IMR-90 (cell line): ENCODE results near the gene CLASP1. TPM values are rescaled to one million over a fixed set of nuclear protein-coding genes. Genes with fewer than 3 reads are reported as not detected.

ENCODE experiments used
- ATAC-seq: fragments of 200-7000 bp; cut with Tn5 transposase; 2 replicates; pipeline ENCODE4 v1.9.1; 2020; ENCODE audit warnings: low read depth, mild to moderate bottlenecking, moderate library complexity
- BruUV-seq: library from RNA; stranded (reverse); fragments of 400-500 nt; replicated peaks from 2 replicates; lab custom pipeline; 2021; lab: Mats Ljungman, UMichigan
- CTCF ChIA-PET: fragments of 300-600 bp; formaldehyde crosslinking; extraction: SDS; loops from one replicate; lab custom pipeline; 2021; ENCODE audit warnings: antibody characterized with exemption; lab: Yijun Ruan, JAX
- POLR2A ChIA-PET: fragments of 300-600 bp; sonication (Branson Sonifier 250); formaldehyde crosslinking; loops from one replicate; lab custom pipeline; 2022; ENCODE audit warnings: antibody characterized with exemption; ENCODE audit not compliant: unreplicated experiment; lab: Charles Lee
- DNase-seq: peaks from one replicate; pipeline ENCODE4 v3.0.0; 2013
- H2AFZ ChIP-seq: replicated peaks from 2 replicates; pipeline ENCODE3; 2013; ENCODE audit warnings: low read length, mild to moderate bottlenecking; ENCODE audit not compliant: poor library complexity
- H2AK5ac ChIP-seq: 2 replicates; pipeline ENCODE4 v1.6.1; 2013; ENCODE audit warnings: low read depth, low read length, inconsistent platforms
- H2AK9ac ChIP-seq: replicated peaks from 2 replicates; pipeline ENCODE3; 2013; ENCODE audit warnings: mild to moderate bottlenecking, low read depth, low read length, moderate library complexity; ENCODE audit not compliant: poor library complexity
- H2BK120ac ChIP-seq: 2 replicates; pipeline ENCODE4 v1.6.1; 2013; ENCODE audit warnings: low read depth, low read length, inconsistent platforms
- H2BK15ac ChIP-seq: 3 replicates; pipeline ENCODE4 v1.6.1; 2013; ENCODE audit warnings: low read depth, low read length, inconsistent platforms
- H2BK20ac ChIP-seq: 2 replicates; pipeline ENCODE4 v1.6.1; 2013; ENCODE audit warnings: low read depth, mild to moderate bottlenecking, inconsistent platforms, low read length, moderate library complexity
- H2BK5ac ChIP-seq: 2 replicates; pipeline ENCODE4 v1.6.1; 2013; ENCODE audit warnings: mild to moderate bottlenecking, low read depth, low read length, inconsistent platforms; ENCODE audit not compliant: poor library complexity, severe bottlenecking
- H3K14ac ChIP-seq: replicated peaks from 2 replicates; pipeline ENCODE4 v1.6.1; 2013; ENCODE audit warnings: low read depth, low read length, inconsistent platforms
- H3K18ac ChIP-seq: 2 replicates; pipeline ENCODE4 v1.6.1; 2013; ENCODE audit warnings: low read depth, low read length, control low read depth
- H3K23ac ChIP-seq: 2 replicates; pipeline ENCODE4 v1.6.1; 2013; ENCODE audit warnings: low read depth, low read length, inconsistent platforms
- H3K27ac ChIP-seq: 2 replicates; pipeline ENCODE4 v1.5.1; 2013; ENCODE audit warnings: mild to moderate bottlenecking, control low read depth, low read length; ENCODE audit not compliant: insufficient read depth
- H3K27me3 ChIP-seq: 2 replicates; pipeline ENCODE4 v1.6.1; 2013; ENCODE audit warnings: low read length; ENCODE audit not compliant: control insufficient read depth, insufficient read depth
- H3K36me3 ChIP-seq: 2 replicates; pipeline ENCODE4 v1.6.1; 2013; ENCODE audit warnings: low read length, mixed read lengths; ENCODE audit not compliant: control insufficient read depth, insufficient read depth
- H3K4ac ChIP-seq: 2 replicates; pipeline ENCODE4 v1.6.1; 2013; ENCODE audit warnings: low read depth, low read length, inconsistent platforms
- H3K4me1 ChIP-seq: 2 replicates; pipeline ENCODE4 v1.6.1; 2013; ENCODE audit warnings: low read length, mixed read lengths; ENCODE audit not compliant: control insufficient read depth, insufficient read depth
- H3K4me2 ChIP-seq: 2 replicates; pipeline ENCODE4 v1.6.1; 2013; ENCODE audit warnings: low read depth, mild to moderate bottlenecking, control low read depth, low read length, moderate library complexity
- H3K4me3 ChIP-seq: 2 replicates; pipeline ENCODE4 v1.5.1; 2013; ENCODE audit warnings: low read depth, mild to moderate bottlenecking, control low read depth, low read length, moderate library complexity; ENCODE audit not compliant: insufficient read depth
- H3K56ac ChIP-seq: 2 replicates; pipeline ENCODE4 v1.6.1; 2013; ENCODE audit warnings: low read length, inconsistent platforms; ENCODE audit not compliant: insufficient read depth; ENCODE audit errors: extremely low read depth
- H3K79me1 ChIP-seq, 2 experiments: 2 replicates each; pipeline ENCODE4 v1.6.1; 2013; ENCODE audit warnings: low read length in 2 of 2, inconsistent platforms in 1 of 2, low read depth in 1 of 2
- H3K9ac ChIP-seq: 2 replicates; pipeline ENCODE4 v1.6.1; 2013; ENCODE audit warnings: low read depth, low read length, control low read depth
- H3K9me1 ChIP-seq: 2 replicates; pipeline ENCODE4 v1.6.1; 2013; ENCODE audit warnings: low read length, inconsistent platforms; ENCODE audit not compliant: insufficient read depth
- H3K9me3 ChIP-seq: 2 replicates; pipeline ENCODE4 v1.6.1; 2013; ENCODE audit warnings: low read length; ENCODE audit not compliant: control insufficient read depth, insufficient read depth
- H4K20me1 ChIP-seq: 2 replicates; pipeline ENCODE4 v1.6.1; 2013; ENCODE audit warnings: low read length, inconsistent platforms; ENCODE audit not compliant: insufficient read depth
- H4K5ac ChIP-seq: 2 replicates; pipeline ENCODE4 v1.6.1; 2013; ENCODE audit warnings: mild to moderate bottlenecking, low read depth, low read length, control low read depth
- H4K8ac ChIP-seq, 2 experiments: 2 replicates each; pipeline ENCODE4 v1.6.1; 2013; ENCODE audit warnings: low read depth in 2 of 2, low read length in 2 of 2, control low read depth in 1 of 2, inconsistent platforms in 1 of 2
- H4K91ac ChIP-seq: 2 replicates; pipeline ENCODE4 v1.6.1; 2013; ENCODE audit warnings: low read depth, low read length, inconsistent platforms; ENCODE audit not compliant: insufficient read depth
- BHLHE40 ChIP-seq: fragments of 150-350 bp; IDR thresholded peaks from 2 replicates; pipeline ENCODE4 v1.6.1; 2016; ENCODE audit warnings: mild to moderate bottlenecking, low read depth, low read length
- CEBPB ChIP-seq: IDR thresholded peaks from 2 replicates; pipeline ENCODE4 v1.6.1; 2012; ENCODE audit warnings: low read depth, low read length, improper control_type of control experiment
- CHD1 ChIP-seq: IDR thresholded peaks from 2 replicates; pipeline ENCODE4 v1.6.1; 2012; ENCODE audit warnings: low read depth, low read length, improper control_type of control experiment
- FOS ChIP-seq: fragments of 150-350 bp; IDR thresholded peaks from 2 replicates; pipeline ENCODE4 v1.6.1; 2016; ENCODE audit warnings: low read depth, low read length
- MAFK ChIP-seq: IDR thresholded peaks from 2 replicates; pipeline ENCODE4 v1.6.1; 2012; ENCODE audit warnings: low read depth, low read length, improper control_type of control experiment
- MAZ ChIP-seq: IDR thresholded peaks from 2 replicates; pipeline ENCODE4 v1.6.1; 2012; ENCODE audit warnings: low read depth, mild to moderate bottlenecking, low read length, improper control_type of control experiment, moderate library complexity, borderline replicate concordance
- MXI1 ChIP-seq: IDR thresholded peaks from 2 replicates; pipeline ENCODE4 v1.6.1; 2012; ENCODE audit warnings: low read depth, mild to moderate bottlenecking, low read length, moderate library complexity, borderline replicate concordance
- NFE2L2 ChIP-seq: fragments of 150-350 bp; IDR thresholded peaks from 2 replicates; pipeline ENCODE4 v1.6.1; 2016; ENCODE audit warnings: low read depth, mild to moderate bottlenecking, low read length
- POLR2A ChIP-seq: IDR thresholded peaks from 2 replicates; pipeline ENCODE4 v1.6.1; 2012; ENCODE audit warnings: mild to moderate bottlenecking, low read depth, low read length
- RAD21 ChIP-seq: IDR thresholded peaks from 2 replicates; pipeline ENCODE4 v1.6.1; 2012; ENCODE audit warnings: low read length, improper control_type of control experiment
- RCOR1 ChIP-seq: IDR thresholded peaks from 2 replicates; pipeline ENCODE4 v1.6.1; 2012; ENCODE audit warnings: mild to moderate bottlenecking, low read length, improper control_type of control experiment; ENCODE audit not compliant: insufficient replicate concordance
- RFX5 ChIP-seq: IDR thresholded peaks from 2 replicates; pipeline ENCODE4 v1.8.0; 2012; ENCODE audit warnings: low read depth, mild to moderate bottlenecking, low read length, moderate library complexity
- SMC3 ChIP-seq: fragments of 150-350 bp; IDR thresholded peaks from 2 replicates; pipeline ENCODE4 v1.6.1; 2016; ENCODE audit warnings: low read depth, mild to moderate bottlenecking, antibody characterized with exemption, low read length, moderate library complexity
- WGBS, 2 experiments: methylation state at CpG; one replicate each; pipeline versions ENCODE4 v1.1.5 to v1.1.7; 2013; ENCODE audit warnings: missing lambda C conversion rate in 2 of 2; ENCODE audit not compliant: insufficient read length in 1 of 2; ENCODE audit errors: extremely low coverage in 2 of 2; 5-methylcytosine and 5-hydroxymethylcytosine counted together
- dilution Hi-C: fragments of 300-500 bp; cut with HindIII; formaldehyde crosslinking; loops from one replicate; pipeline ENCODE4 v1.14.3; 2018; ENCODE audit warnings: low sequenced_read_pairs; ENCODE audit not compliant: unreplicated experiment
- in situ Hi-C: fragments of 300-500 bp; cut with MboI; formaldehyde crosslinking; loops from 3 replicates; pipeline ENCODE4 v1.14.3; 2019; ENCODE audit warnings: low sequenced_read_pairs, inconsistent platforms, mixed read lengths
- intact Hi-C: fragments of 100-400 bp; cut with micrococcal nuclease; formaldehyde crosslinking; loops from 2 replicates; pipeline ENCODE4 v1.10.0; 2022
- polyA plus RNA-seq, 3 experiments: library from polyadenylated mRNA; depleted of rRNA; stranded (reverse); fragments of >200 nt; gene quantifications; 2 replicates each; pipeline ENCODE4 v1.2.3, GENCODE V29; 2012; ENCODE audit warnings: low replicate concordance in 1 of 3
- total RNA-seq: library from RNA; depleted of rRNA; stranded (reverse); fragments of >200 nt; gene quantifications from 2 replicates; pipeline ENCODE4 v1.2.3, GENCODE V29; 2012
- TF ChIP-seq, protein P1 (sequence below): conservative IDR thresholded peaks from 2 replicates; pipeline ENCODE4 v1.5.1; 2012; ENCODE audit warnings: mild to moderate bottlenecking, low read depth, low read length, improper control_type of control experiment
- TF ChIP-seq, protein P2 (sequence below): fragments of 150-350 bp; IDR thresholded peaks from 2 replicates; pipeline ENCODE4 v1.6.1; 2017; ENCODE audit warnings: mild to moderate bottlenecking, antibody characterized with exemption, low read length, low read depth
- TF ChIP-seq, protein P3 (sequence below): fragments of 150-350 bp; IDR thresholded peaks from 2 replicates; pipeline ENCODE4 v1.6.1; 2016; ENCODE audit warnings: low read depth, mild to moderate bottlenecking, low read length, moderate library complexity, borderline replicate concordance

CLASP1 gene
- total and polyA plus RNA-seq, 2 of the 4 experiments (the other 2 are of a cell fraction), result 12.3 to 33.7 TPM

DNA sequence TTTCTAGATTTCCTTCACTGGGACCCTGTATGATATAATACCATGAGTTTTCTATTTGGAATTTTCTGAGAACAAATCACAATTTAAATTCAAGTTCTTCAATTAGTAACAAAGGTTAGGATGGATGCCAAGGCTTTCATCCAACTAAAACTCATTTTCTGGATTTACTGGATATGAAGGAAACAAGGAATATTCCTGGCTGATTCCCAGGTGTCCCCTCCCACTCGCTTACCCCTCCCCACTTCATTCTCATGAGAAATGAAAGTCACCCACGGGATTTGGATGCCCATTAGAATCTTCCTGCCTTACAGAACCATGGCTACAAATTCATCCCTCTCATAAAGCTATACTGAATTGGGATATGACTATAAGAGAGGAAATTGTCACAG lies 78.6 kb downstream of the CLASP1 start:
- dilution Hi-C loops, result no loop called here
- H2AFZ ChIP-seq, result no peak overlapping the region
- no peak overlapping the region for H3K4ac ChIP-seq
- H3K36me3 ChIP-seq, result no peaks in the 10 kb centered on the region
- H3K27me3 ChIP-seq, result no peaks in the 10 kb centered on the region
- H4K5ac ChIP-seq, result no peak overlapping the region
- H2BK5ac ChIP-seq, result no peak overlapping the region
- H3K79me1 ChIP-seq, result peaks cover 47 to 72% of the 10 kb centered on the region in 2 experiments
- H3K56ac ChIP-seq, result no peak overlapping the region
- WGBS, 2 experiments, result no CpG with 5 or more reads among the region's 2 CpGs
- H2AK9ac ChIP-seq, result no peak overlapping the region
- H4K91ac ChIP-seq, result no peak overlapping the region
- no peak overlapping the region for H2BK120ac ChIP-seq
- TF ChIP-seq SMC3 (no peak), MAZ (no peak), CHD1 (no peak), POLR2A (no peak), MAFK (no peak), FOS (no peak), RFX5 (no peak), NFE2L2 (no peak), BHLHE40 (no peak), RCOR1 (no peak), MXI1 (no peak), CEBPB (no peak), RAD21 (no peak)
- TF ChIP-seq, protein P1, sequence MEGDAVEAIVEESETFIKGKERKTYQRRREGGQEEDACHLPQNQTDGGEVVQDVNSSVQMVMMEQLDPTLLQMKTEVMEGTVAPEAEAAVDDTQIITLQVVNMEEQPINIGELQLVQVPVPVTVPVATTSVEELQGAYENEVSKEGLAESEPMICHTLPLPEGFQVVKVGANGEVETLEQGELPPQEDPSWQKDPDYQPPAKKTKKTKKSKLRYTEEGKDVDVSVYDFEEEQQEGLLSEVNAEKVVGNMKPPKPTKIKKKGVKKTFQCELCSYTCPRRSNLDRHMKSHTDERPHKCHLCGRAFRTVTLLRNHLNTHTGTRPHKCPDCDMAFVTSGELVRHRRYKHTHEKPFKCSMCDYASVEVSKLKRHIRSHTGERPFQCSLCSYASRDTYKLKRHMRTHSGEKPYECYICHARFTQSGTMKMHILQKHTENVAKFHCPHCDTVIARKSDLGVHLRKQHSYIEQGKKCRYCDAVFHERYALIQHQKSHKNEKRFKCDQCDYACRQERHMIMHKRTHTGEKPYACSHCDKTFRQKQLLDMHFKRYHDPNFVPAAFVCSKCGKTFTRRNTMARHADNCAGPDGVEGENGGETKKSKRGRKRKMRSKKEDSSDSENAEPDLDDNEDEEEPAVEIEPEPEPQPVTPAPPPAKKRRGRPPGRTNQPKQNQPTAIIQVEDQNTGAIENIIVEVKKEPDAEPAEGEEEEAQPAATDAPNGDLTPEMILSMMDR, result no peak
- TF ChIP-seq, protein P2, sequence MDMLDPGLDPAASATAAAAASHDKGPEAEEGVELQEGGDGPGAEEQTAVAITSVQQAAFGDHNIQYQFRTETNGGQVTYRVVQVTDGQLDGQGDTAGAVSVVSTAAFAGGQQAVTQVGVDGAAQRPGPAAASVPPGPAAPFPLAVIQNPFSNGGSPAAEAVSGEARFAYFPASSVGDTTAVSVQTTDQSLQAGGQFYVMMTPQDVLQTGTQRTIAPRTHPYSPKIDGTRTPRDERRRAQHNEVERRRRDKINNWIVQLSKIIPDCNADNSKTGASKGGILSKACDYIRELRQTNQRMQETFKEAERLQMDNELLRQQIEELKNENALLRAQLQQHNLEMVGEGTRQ, result no peak
- TF ChIP-seq, protein P3, sequence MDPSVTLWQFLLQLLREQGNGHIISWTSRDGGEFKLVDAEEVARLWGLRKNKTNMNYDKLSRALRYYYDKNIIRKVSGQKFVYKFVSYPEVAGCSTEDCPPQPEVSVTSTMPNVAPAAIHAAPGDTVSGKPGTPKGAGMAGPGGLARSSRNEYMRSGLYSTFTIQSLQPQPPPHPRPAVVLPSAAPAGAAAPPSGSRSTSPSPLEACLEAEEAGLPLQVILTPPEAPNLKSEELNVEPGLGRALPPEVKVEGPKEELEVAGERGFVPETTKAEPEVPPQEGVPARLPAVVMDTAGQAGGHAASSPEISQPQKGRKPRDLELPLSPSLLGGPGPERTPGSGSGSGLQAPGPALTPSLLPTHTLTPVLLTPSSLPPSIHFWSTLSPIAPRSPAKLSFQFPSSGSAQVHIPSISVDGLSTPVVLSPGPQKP, result no peak
- H3K4me1 ChIP-seq, result peaks cover 2% of the 10 kb centered on the region; the same call in 1 of the 2 replicates
- no peak overlapping the region for H4K8ac ChIP-seq
- no peak overlapping the region for H3K14ac ChIP-seq
- in situ Hi-C loops, result no loop called here
- H2BK15ac ChIP-seq, result no peak overlapping the region
- no peak overlapping the region for H3K4me2 ChIP-seq
- no peak overlapping the region for H3K18ac ChIP-seq
- no TSS peak for BruUV-seq
- no peaks in the 10 kb centered on the region for H3K9me3 ChIP-seq
- H3K23ac ChIP-seq, result no peak overlapping the region
- POLR2A ChIA-PET, result no interaction called here
- DNase-seq (no peak), ATAC-seq (no peak)
- 0 out of 2 replicates have a peak, but pooled peaks cover 8% of the 10 kb centered on the region for H3K9me1 ChIP-seq
- H2BK20ac ChIP-seq, result no peak overlapping the region
- no peak overlapping the region for H2AK5ac ChIP-seq
- H3K9ac ChIP-seq, result no peak overlapping the region
- no peak overlapping the region for H3K27ac ChIP-seq
- CTCF ChIA-PET, result no interaction called here
- intact Hi-C loops, result no loop called here
- H3K4me3 ChIP-seq, result no peak overlapping the region
- peaks cover 23% of the 10 kb centered on the region; the same call in 1 of the 2 replicates for H4K20me1 ChIP-seq
